GM19239 (cell line): Measurements from ENCODE around the gene SLC15A5.

ENCODE experiments used
- DNase-seq: peaks from one replicate; pipeline ENCODE4 v3.0.0; 2011; ENCODE audit warnings: low spot score; ENCODE audit not compliant: insufficient read length
- FAIRE-seq: peaks from 2 replicates; lab custom pipeline; 2011; peaks lifted over from hg19 to GRCh38; lab: Jason Lieb, UNC

SLC15A5 gene

DNA sequence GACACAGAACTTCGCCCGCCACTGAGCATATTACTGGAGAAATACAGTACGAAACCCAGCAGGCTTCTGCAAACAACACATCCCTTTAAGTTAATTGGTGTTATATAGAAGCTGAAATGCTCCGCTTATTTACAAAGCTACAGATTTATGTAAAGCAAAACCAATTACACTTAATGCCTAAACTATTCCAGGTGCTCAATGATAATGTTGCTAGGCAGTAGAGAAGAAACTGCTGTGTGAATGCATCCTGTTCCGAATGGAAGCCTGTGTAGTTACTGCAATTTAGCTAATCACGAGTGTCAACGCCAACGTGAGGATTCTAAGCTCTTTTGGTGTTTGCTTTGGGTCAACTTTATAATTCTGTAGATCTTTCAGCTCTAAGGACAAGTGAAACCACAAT, 89.8 kb downstream of the SLC15A5 start:
- no peak for DNase-seq
- no peak for FAIRE-seq

GRCh38 chr12:16184681-16185080, 92.8 kb downstream of the SLC15A5 start:
- DNase-seq (no peak), FAIRE-seq (no peak)

DNA sequence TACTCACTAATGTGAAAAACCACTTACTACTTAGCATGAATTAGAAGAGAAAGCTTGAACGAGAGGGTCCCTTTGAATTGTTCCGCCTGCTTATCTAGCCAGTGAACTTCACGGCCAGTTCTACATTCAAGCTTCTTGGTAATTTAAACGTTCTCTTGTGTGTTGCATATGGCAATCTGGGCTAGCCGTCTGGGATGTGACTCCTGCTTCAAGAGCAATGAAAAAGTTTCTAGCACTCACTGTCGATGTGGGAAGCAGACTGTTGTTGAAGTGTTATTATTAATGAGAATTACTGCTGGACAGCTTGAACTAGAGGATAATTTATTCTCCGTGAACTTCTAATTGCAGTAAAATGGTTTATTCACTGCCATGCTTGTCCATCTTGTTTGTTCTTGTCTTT, 93.9 kb downstream of the SLC15A5 start:
- no peak for FAIRE-seq
- no peak for DNase-seq

GRCh38 chr12:16175840-16176239, 101.6 kb downstream of the SLC15A5 start:
- no peak for DNase-seq
- no peak for FAIRE-seq

GRCh38 chr12:16174282-16174681, 103.2 kb downstream of the SLC15A5 start:
- no peak for FAIRE-seq

DNA sequence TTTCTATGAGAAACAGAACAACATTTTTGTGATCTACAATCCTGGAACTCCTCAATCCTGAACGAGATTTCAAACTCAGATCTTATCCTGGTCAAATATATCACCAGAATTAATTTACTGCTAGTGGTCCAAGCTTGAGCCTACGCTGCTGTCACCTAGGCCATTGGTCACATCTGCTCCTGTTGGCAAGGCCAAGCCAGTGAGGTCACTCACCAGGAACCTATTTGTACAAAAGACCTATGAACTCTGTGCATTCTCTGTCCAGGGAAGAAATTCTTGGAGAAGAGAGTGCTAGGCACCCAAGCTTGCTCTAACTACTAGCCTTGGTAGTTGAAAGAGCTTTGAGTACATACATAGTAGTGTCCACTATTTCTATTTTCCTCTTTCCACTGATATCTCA, 106.1 kb downstream of the SLC15A5 start:
- FAIRE-seq (no peak), DNase-seq (no peak)

More at GRCh38 chr12:16174282-16174681, 103.2 kb downstream of the SLC15A5 start:
- DNase-seq, result no peak

GRCh38 chr12:16168078-16168477, 109.4 kb downstream of the SLC15A5 start:
- DNase-seq (no peak), FAIRE-seq (no peak)

DNA sequence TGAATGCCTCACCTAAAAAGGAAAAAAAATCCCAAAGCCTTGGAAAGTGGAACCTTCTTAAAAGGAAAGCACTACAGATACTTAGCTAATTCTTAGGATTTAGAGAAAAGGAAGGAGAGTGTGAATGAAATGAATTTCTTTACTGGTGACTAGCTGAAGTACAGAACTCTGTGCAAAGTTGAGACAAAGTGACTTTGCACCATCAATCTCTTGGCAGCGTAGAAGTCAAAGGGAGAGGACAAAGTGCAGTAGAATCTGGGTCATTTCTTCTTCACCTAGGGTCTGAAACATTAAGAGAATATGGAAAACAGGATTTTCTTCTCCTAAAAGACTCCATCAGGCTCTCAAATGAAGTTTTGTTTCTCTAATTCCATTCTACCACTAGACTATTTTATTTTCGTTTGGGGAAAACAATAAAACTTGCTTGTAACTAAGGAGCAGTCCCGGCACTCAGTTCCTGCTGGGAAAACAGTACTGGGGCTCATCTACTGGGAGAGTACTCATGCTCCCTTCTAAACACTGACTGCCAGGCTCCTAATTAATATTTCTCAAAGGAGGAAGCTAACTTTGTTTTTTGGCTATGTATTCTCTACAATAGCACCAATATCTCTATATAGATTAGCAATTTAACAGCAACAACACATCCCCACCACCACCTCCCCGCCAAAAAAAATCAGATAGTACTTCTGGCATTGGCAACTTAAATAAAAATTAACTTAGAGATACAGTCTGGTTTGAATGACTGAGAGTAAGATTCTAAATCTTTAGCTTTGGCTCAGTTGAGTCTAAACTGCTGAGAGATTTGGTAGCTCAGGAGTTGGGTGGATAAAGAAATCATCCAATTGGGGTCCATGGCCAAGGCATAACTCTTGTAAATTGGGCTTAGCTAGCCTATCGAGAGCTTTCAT, 110.7 kb downstream of the SLC15A5 start:
- DNase-seq, result no peak
- FAIRE-seq, result no peak

DNA sequence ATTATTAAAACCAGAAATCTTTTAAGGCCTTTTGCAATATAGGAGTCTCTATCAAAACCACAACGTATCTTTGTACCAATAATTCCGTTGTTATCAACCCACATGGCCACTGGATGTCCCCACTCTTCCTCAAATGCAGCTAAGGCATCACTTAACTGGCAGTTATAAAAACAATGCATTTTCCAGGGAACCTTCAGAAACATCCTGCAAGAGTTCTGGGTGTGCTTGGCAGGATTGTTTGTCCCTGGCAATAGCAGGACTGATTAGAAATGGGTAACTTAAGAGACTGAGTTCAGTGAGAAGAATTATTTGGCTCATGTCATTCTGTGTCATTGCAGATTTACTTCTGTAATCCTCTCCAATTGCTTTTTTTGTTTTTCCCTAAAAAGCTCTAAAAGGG, 112.0 kb downstream of the SLC15A5 start:
- no peak for DNase-seq

GRCh38 chr12:16163901-16164300, 113.6 kb downstream of the SLC15A5 start:
- DNase-seq (no peak), FAIRE-seq (no peak)

More for the DNA sequence above, 112.0 kb downstream of the SLC15A5 start:
- no peak for FAIRE-seq

GRCh38 chr12:16163146-16163545, 114.3 kb downstream of the SLC15A5 start:
- FAIRE-seq (no peak), DNase-seq (no peak)

- no peak for FAIRE-seq
- DNase-seq, result no peak
Measured at GRCh38 chr12:16159571-16159970, 117.9 kb downstream of the SLC15A5 start.

- DNase-seq (no peak), FAIRE-seq (no peak)
Measured at GRCh38 chr12:16158050-16158449, 119.4 kb downstream of the SLC15A5 start.

DNA sequence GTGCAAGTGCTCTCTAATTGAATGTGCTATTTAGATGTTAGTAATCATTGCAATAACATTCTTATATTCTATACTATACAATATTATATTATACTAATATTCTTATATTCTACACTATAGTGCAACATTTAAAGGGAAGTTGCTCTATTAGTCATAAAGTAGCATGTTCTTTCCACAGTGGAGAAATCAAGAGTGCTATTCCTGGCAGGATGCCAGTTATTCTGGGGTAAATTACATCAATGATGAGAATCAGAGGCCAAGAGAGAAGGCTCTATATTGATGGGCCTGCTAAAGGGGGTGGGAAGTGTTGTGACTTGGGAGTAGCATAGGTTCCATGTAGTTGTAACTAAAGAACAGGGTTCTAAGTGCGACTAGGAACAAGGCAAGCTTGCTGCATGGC, 121.5 kb downstream of the SLC15A5 start:
- no peak for FAIRE-seq

DNA sequence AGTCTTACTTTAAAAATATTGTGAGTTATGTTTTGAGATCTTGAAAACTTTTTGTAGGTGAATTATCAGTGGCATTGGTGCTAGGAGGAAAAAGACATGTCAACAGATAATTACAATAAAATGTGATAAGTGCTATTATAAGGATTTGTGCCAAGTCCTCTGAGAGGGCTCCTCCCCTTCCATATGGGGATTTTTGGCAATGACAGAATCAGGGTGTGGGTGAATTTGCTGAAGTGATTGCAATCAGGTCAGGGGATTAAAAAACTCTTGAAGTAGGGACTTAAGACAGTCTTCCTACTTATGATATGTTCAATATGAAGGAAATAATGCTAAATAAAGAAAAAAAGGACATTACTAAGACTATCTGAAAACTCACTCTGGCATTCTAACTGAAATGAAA, 122.5 kb downstream of the SLC15A5 start:
- no peak for DNase-seq
- no peak for FAIRE-seq

More for the DNA sequence above, 121.5 kb downstream of the SLC15A5 start:
- no peak for DNase-seq

DNA sequence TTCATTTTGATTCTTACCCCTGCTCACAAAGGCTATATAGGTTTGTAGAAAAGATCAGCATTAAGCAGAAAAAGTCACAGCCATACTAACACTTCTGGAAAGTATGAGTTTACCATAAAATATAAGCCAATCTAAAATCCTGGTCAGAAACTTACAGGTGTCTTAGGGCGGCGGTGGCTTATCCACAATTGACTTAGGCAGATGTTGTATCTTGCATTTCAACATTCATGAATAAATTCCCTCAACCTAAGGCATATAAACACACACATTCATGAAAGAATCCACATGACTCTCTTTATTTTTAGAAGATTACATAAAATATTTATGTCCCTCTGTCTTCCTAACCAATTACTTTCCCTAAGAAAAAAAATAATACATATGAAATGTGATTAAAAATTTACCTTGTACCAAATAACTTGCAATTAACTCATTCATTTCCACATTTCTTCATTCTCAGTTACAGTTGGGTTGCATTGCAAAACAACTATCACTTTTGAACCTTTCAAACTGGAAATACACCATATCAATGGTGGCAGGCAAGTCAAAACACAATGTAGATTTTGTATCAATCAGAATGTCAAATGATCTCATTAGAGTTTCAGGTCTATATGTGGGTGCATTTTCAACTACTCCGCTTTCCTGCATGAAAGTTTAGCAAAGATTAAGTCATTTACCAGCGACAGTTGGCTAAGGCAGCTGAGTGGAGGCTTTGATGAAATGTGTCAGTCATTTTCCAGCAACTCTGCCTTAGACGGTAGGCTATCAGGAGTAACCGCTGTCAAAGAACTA, 124.4 kb downstream of the SLC15A5 start:
- FAIRE-seq, result no peak

GRCh38 chr12:16150276-16150675, 127.2 kb downstream of the SLC15A5 start:
- FAIRE-seq, result no peak
- DNase-seq, result no peak

More for the DNA sequence above, 124.4 kb downstream of the SLC15A5 start:
- no peak for DNase-seq

- DNase-seq (no peak), FAIRE-seq (no peak)
Measured at GRCh38 chr12:16148938-16149337, 128.5 kb downstream of the SLC15A5 start.
